ENCODE measurements around the gene XRN2. TPM values are rescaled to one million over a fixed set of nuclear protein-coding genes. Genes with fewer than 3 reads are reported as not detected.

The XRN2 gene
- total and polyA plus RNA-seq, 2 donors, result 29.5 to 69.6 TPM

- Histone ChIP-seq H3K4me1 (ENCODE audit: control insufficient read depth in 2 of 2, insufficient read depth in 2 of 2, low read length in 2 of 2) (no peaks in the 10 kb centered on the region), H3K27me3 (ENCODE audit: control insufficient read depth in 2 of 2, insufficient read depth in 1 of 2, low read length in 1 of 2) (no peaks in the 10 kb centered on the region), H3K27ac (ENCODE audit: low read depth in 1 of 2, low read length in 1 of 2) (no peak overlapping the region), H3K36me3 (ENCODE audit: control insufficient read depth in 2 of 2, insufficient read depth in 2 of 2, low read length in 1 of 2) (no peaks in the 10 kb centered on the region), H3K4me3 (ENCODE audit: low read length in 2 of 2) (no peak overlapping the region), H3K9me3 (ENCODE audit: control insufficient read depth in 2 of 2, insufficient read depth in 1 of 2, low read length in 1 of 2) (no peaks in the 10 kb centered on the region)
- no peak for DNase-seq (ENCODE audit: low read depth in 6 of 9, low spot score in 9 of 9)
- 71% methylated on average over 4 of the region's 4 CpGs for WGBS
Observed at GRCh38 chr20:21436205-21436604, 133.1 kb downstream of the XRN2 start.

GRCh38 chr20:21437248-21437647, 134.1 kb downstream of the XRN2 start:
- Histone ChIP-seq H3K27me3 (ENCODE audit: control insufficient read depth in 2 of 2, insufficient read depth in 1 of 2, low read length in 1 of 2) (no peaks in the 10 kb centered on the region), H3K4me1 (ENCODE audit: control insufficient read depth in 2 of 2, insufficient read depth in 2 of 2, low read length in 2 of 2) (no peaks in the 10 kb centered on the region), H3K27ac (ENCODE audit: low read depth in 1 of 2, low read length in 1 of 2) (no peak overlapping the region), H3K36me3 (ENCODE audit: control insufficient read depth in 2 of 2, insufficient read depth in 2 of 2, low read length in 1 of 2) (no peaks in the 10 kb centered on the region), H3K4me3 (ENCODE audit: low read length in 2 of 2) (no peak overlapping the region), H3K9me3 (ENCODE audit: control insufficient read depth in 2 of 2, insufficient read depth in 1 of 2, low read length in 1 of 2) (no peaks in the 10 kb centered on the region)
- 99% methylated on average over 1 of the region's 1 CpG for WGBS
- no peak for DNase-seq (ENCODE audit: low read depth in 6 of 9, low spot score in 9 of 9)

DNA sequence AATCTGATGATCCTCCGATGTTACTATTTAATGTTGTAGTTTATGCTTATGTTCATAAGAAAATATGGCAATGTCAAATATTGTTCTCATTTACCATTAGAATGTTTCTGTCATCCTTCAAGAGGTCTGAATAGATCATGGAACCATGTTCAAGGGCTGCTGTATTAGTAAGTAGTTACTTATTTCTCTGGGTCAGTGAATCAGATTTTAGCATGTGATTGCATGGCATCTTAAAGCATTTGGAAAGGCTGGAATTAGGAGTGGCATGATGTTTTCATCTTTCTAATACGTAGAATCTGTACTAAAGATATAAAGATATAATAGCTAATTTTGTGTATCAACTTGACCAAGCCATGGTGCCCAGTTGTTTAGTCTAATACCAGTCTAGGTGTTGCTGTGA, 134.7 kb downstream of the XRN2 start:
- 97% methylated on average over 2 of the region's 2 CpGs for WGBS
- no peak overlapping the region for H3K27ac ChIP-seq (ENCODE audit: low read depth in 1 of 2, low read length in 1 of 2)
- H3K4me1 ChIP-seq (ENCODE audit: control insufficient read depth in 2 of 2, insufficient read depth in 2 of 2, low read length in 2 of 2), result no peaks in the 10 kb centered on the region
- H3K36me3 ChIP-seq (ENCODE audit: control insufficient read depth in 2 of 2, insufficient read depth in 2 of 2, low read length in 1 of 2), result no peaks in the 10 kb centered on the region
- no peaks in the 10 kb centered on the region for H3K27me3 ChIP-seq (ENCODE audit: control insufficient read depth in 2 of 2, insufficient read depth in 1 of 2, low read length in 1 of 2)
- no peak overlapping the region for H3K4me3 ChIP-seq (ENCODE audit: low read length in 2 of 2)
- H3K9me3 ChIP-seq (ENCODE audit: control insufficient read depth in 2 of 2, insufficient read depth in 1 of 2, low read length in 1 of 2), result no peaks in the 10 kb centered on the region
- DNase-seq (ENCODE audit: low read depth in 6 of 9, low spot score in 9 of 9), result no peak

Other genes with a start within 250 kb of the XRN2 start
- not detected for gene LINC00237, start 197.0 kb upstream of the XRN2 start, total RNA-seq
- gene LINC00237, start 197.0 kb upstream of the XRN2 start, polyA plus RNA-seq, result not detected
- 18.7 TPM for gene KIZ, start 177.2 kb upstream of the XRN2 start, total RNA-seq
- 24.7 TPM for gene KIZ, start 177.2 kb upstream of the XRN2 start, polyA plus RNA-seq
- gene NKX2-4, start 94.2 kb downstream of the XRN2 start, total RNA-seq, result not detected
- gene NKX2-4, start 94.2 kb downstream of the XRN2 start, polyA plus RNA-seq, result under 0.01 TPM
- 0.05 TPM for gene NKX2-2, start 210.7 kb downstream of the XRN2 start, total RNA-seq
- gene NKX2-2, start 210.7 kb downstream of the XRN2 start, polyA plus RNA-seq, result 0.09 TPM